IMR-90 (cell line): Measurements from ENCODE around the gene FOXL3. TPM values are rescaled to one million over a fixed set of nuclear protein-coding genes. Genes with fewer than 3 reads are reported as not detected.

Experiments
- ATAC-seq: fragments of 200-7000 bp; cut with Tn5 transposase; 2 replicates; pipeline ENCODE4 v1.9.1; 2020; ENCODE audit warnings: low read depth, mild to moderate bottlenecking, moderate library complexity
- BruUV-seq: library from RNA; stranded (reverse); fragments of 400-500 nt; replicated peaks from 2 replicates; lab custom pipeline; 2021; lab: Mats Ljungman, UMichigan
- CTCF ChIA-PET: fragments of 300-600 bp; formaldehyde crosslinking; extraction: SDS; loops from one replicate; lab custom pipeline; 2021; ENCODE audit warnings: antibody characterized with exemption; lab: Yijun Ruan, JAX
- POLR2A ChIA-PET: fragments of 300-600 bp; sonication (Branson Sonifier 250); formaldehyde crosslinking; loops from one replicate; lab custom pipeline; 2022; ENCODE audit warnings: antibody characterized with exemption; ENCODE audit not compliant: unreplicated experiment; lab: Charles Lee
- DNase-seq: peaks from one replicate; pipeline ENCODE4 v3.0.0; 2013
- H2AFZ ChIP-seq: replicated peaks from 2 replicates; pipeline ENCODE3; 2013; ENCODE audit warnings: low read length, mild to moderate bottlenecking; ENCODE audit not compliant: poor library complexity
- H2AK5ac ChIP-seq: 2 replicates; pipeline ENCODE4 v1.6.1; 2013; ENCODE audit warnings: low read depth, low read length, inconsistent platforms
- H2AK9ac ChIP-seq: replicated peaks from 2 replicates; pipeline ENCODE3; 2013; ENCODE audit warnings: mild to moderate bottlenecking, low read depth, low read length, moderate library complexity; ENCODE audit not compliant: poor library complexity
- H2BK120ac ChIP-seq: 2 replicates; pipeline ENCODE4 v1.6.1; 2013; ENCODE audit warnings: low read depth, low read length, inconsistent platforms
- H2BK15ac ChIP-seq: 3 replicates; pipeline ENCODE4 v1.6.1; 2013; ENCODE audit warnings: low read depth, low read length, inconsistent platforms
- H2BK20ac ChIP-seq: 2 replicates; pipeline ENCODE4 v1.6.1; 2013; ENCODE audit warnings: low read depth, mild to moderate bottlenecking, inconsistent platforms, low read length, moderate library complexity
- H2BK5ac ChIP-seq: 2 replicates; pipeline ENCODE4 v1.6.1; 2013; ENCODE audit warnings: mild to moderate bottlenecking, low read depth, low read length, inconsistent platforms; ENCODE audit not compliant: poor library complexity, severe bottlenecking
- H3K14ac ChIP-seq: replicated peaks from 2 replicates; pipeline ENCODE4 v1.6.1; 2013; ENCODE audit warnings: low read depth, low read length, inconsistent platforms
- H3K18ac ChIP-seq: 2 replicates; pipeline ENCODE4 v1.6.1; 2013; ENCODE audit warnings: low read depth, low read length, control low read depth
- H3K23ac ChIP-seq: 2 replicates; pipeline ENCODE4 v1.6.1; 2013; ENCODE audit warnings: low read depth, low read length, inconsistent platforms
- H3K27ac ChIP-seq: 2 replicates; pipeline ENCODE4 v1.5.1; 2013; ENCODE audit warnings: mild to moderate bottlenecking, control low read depth, low read length; ENCODE audit not compliant: insufficient read depth
- H3K27me3 ChIP-seq: 2 replicates; pipeline ENCODE4 v1.6.1; 2013; ENCODE audit warnings: low read length; ENCODE audit not compliant: control insufficient read depth, insufficient read depth
- H3K36me3 ChIP-seq: 2 replicates; pipeline ENCODE4 v1.6.1; 2013; ENCODE audit warnings: low read length, mixed read lengths; ENCODE audit not compliant: control insufficient read depth, insufficient read depth
- H3K4ac ChIP-seq: 2 replicates; pipeline ENCODE4 v1.6.1; 2013; ENCODE audit warnings: low read depth, low read length, inconsistent platforms
- H3K4me1 ChIP-seq: 2 replicates; pipeline ENCODE4 v1.6.1; 2013; ENCODE audit warnings: low read length, mixed read lengths; ENCODE audit not compliant: control insufficient read depth, insufficient read depth
- H3K4me2 ChIP-seq: 2 replicates; pipeline ENCODE4 v1.6.1; 2013; ENCODE audit warnings: low read depth, mild to moderate bottlenecking, control low read depth, low read length, moderate library complexity
- H3K4me3 ChIP-seq: 2 replicates; pipeline ENCODE4 v1.5.1; 2013; ENCODE audit warnings: low read depth, mild to moderate bottlenecking, control low read depth, low read length, moderate library complexity; ENCODE audit not compliant: insufficient read depth
- H3K56ac ChIP-seq: 2 replicates; pipeline ENCODE4 v1.6.1; 2013; ENCODE audit warnings: low read length, inconsistent platforms; ENCODE audit not compliant: insufficient read depth; ENCODE audit errors: extremely low read depth
- H3K79me1 ChIP-seq, 2 experiments: 2 replicates each; pipeline ENCODE4 v1.6.1; 2013; ENCODE audit warnings: low read length in 2 of 2, inconsistent platforms in 1 of 2, low read depth in 1 of 2
- H3K9ac ChIP-seq: 2 replicates; pipeline ENCODE4 v1.6.1; 2013; ENCODE audit warnings: low read depth, low read length, control low read depth
- H3K9me1 ChIP-seq: 2 replicates; pipeline ENCODE4 v1.6.1; 2013; ENCODE audit warnings: low read length, inconsistent platforms; ENCODE audit not compliant: insufficient read depth
- H3K9me3 ChIP-seq: 2 replicates; pipeline ENCODE4 v1.6.1; 2013; ENCODE audit warnings: low read length; ENCODE audit not compliant: control insufficient read depth, insufficient read depth
- H4K20me1 ChIP-seq: 2 replicates; pipeline ENCODE4 v1.6.1; 2013; ENCODE audit warnings: low read length, inconsistent platforms; ENCODE audit not compliant: insufficient read depth
- H4K5ac ChIP-seq: 2 replicates; pipeline ENCODE4 v1.6.1; 2013; ENCODE audit warnings: mild to moderate bottlenecking, low read depth, low read length, control low read depth
- H4K8ac ChIP-seq, 2 experiments: 2 replicates each; pipeline ENCODE4 v1.6.1; 2013; ENCODE audit warnings: low read depth in 2 of 2, low read length in 2 of 2, control low read depth in 1 of 2, inconsistent platforms in 1 of 2
- H4K91ac ChIP-seq: 2 replicates; pipeline ENCODE4 v1.6.1; 2013; ENCODE audit warnings: low read depth, low read length, inconsistent platforms; ENCODE audit not compliant: insufficient read depth
- BHLHE40 ChIP-seq: fragments of 150-350 bp; IDR thresholded peaks from 2 replicates; pipeline ENCODE4 v1.6.1; 2016; ENCODE audit warnings: mild to moderate bottlenecking, low read depth, low read length
- CEBPB ChIP-seq: IDR thresholded peaks from 2 replicates; pipeline ENCODE4 v1.6.1; 2012; ENCODE audit warnings: low read depth, low read length, improper control_type of control experiment
- CHD1 ChIP-seq: IDR thresholded peaks from 2 replicates; pipeline ENCODE4 v1.6.1; 2012; ENCODE audit warnings: low read depth, low read length, improper control_type of control experiment
- FOS ChIP-seq: fragments of 150-350 bp; IDR thresholded peaks from 2 replicates; pipeline ENCODE4 v1.6.1; 2016; ENCODE audit warnings: low read depth, low read length
- MAFK ChIP-seq: IDR thresholded peaks from 2 replicates; pipeline ENCODE4 v1.6.1; 2012; ENCODE audit warnings: low read depth, low read length, improper control_type of control experiment
- MAZ ChIP-seq: IDR thresholded peaks from 2 replicates; pipeline ENCODE4 v1.6.1; 2012; ENCODE audit warnings: low read depth, mild to moderate bottlenecking, low read length, improper control_type of control experiment, moderate library complexity, borderline replicate concordance
- MXI1 ChIP-seq: IDR thresholded peaks from 2 replicates; pipeline ENCODE4 v1.6.1; 2012; ENCODE audit warnings: low read depth, mild to moderate bottlenecking, low read length, moderate library complexity, borderline replicate concordance
- NFE2L2 ChIP-seq: fragments of 150-350 bp; IDR thresholded peaks from 2 replicates; pipeline ENCODE4 v1.6.1; 2016; ENCODE audit warnings: low read depth, mild to moderate bottlenecking, low read length
- POLR2A ChIP-seq: IDR thresholded peaks from 2 replicates; pipeline ENCODE4 v1.6.1; 2012; ENCODE audit warnings: mild to moderate bottlenecking, low read depth, low read length
- RAD21 ChIP-seq: IDR thresholded peaks from 2 replicates; pipeline ENCODE4 v1.6.1; 2012; ENCODE audit warnings: low read length, improper control_type of control experiment
- RCOR1 ChIP-seq: IDR thresholded peaks from 2 replicates; pipeline ENCODE4 v1.6.1; 2012; ENCODE audit warnings: mild to moderate bottlenecking, low read length, improper control_type of control experiment; ENCODE audit not compliant: insufficient replicate concordance
- RFX5 ChIP-seq: IDR thresholded peaks from 2 replicates; pipeline ENCODE4 v1.8.0; 2012; ENCODE audit warnings: low read depth, mild to moderate bottlenecking, low read length, moderate library complexity
- SMC3 ChIP-seq: fragments of 150-350 bp; IDR thresholded peaks from 2 replicates; pipeline ENCODE4 v1.6.1; 2016; ENCODE audit warnings: low read depth, mild to moderate bottlenecking, antibody characterized with exemption, low read length, moderate library complexity
- USF2 ChIP-seq: fragments of 150-350 bp; IDR thresholded peaks from 2 replicates; pipeline ENCODE4 v1.6.1; 2017; ENCODE audit warnings: mild to moderate bottlenecking, antibody characterized with exemption, low read length, low read depth
- WGBS, 2 experiments: methylation state at CpG; one replicate each; pipeline versions ENCODE4 v1.1.5 to v1.1.7; 2013; ENCODE audit warnings: missing lambda C conversion rate in 2 of 2; ENCODE audit not compliant: insufficient read length in 1 of 2; ENCODE audit errors: extremely low coverage in 2 of 2; 5-methylcytosine and 5-hydroxymethylcytosine counted together
- dilution Hi-C: fragments of 300-500 bp; cut with HindIII; formaldehyde crosslinking; loops from one replicate; pipeline ENCODE4 v1.14.3; 2018; ENCODE audit warnings: low sequenced_read_pairs; ENCODE audit not compliant: unreplicated experiment
- in situ Hi-C: fragments of 300-500 bp; cut with MboI; formaldehyde crosslinking; loops from 3 replicates; pipeline ENCODE4 v1.14.3; 2019; ENCODE audit warnings: low sequenced_read_pairs, inconsistent platforms, mixed read lengths
- intact Hi-C: fragments of 100-400 bp; cut with micrococcal nuclease; formaldehyde crosslinking; loops from 2 replicates; pipeline ENCODE4 v1.10.0; 2022
- polyA plus RNA-seq, 3 experiments: library from polyadenylated mRNA; depleted of rRNA; stranded (reverse); fragments of >200 nt; gene quantifications; 2 replicates each; pipeline ENCODE4 v1.2.3, GENCODE V29; 2012; ENCODE audit warnings: low replicate concordance in 1 of 3
- total RNA-seq: library from RNA; depleted of rRNA; stranded (reverse); fragments of >200 nt; gene quantifications from 2 replicates; pipeline ENCODE4 v1.2.3, GENCODE V29; 2012
- TF ChIP-seq, protein P1 (sequence below): conservative IDR thresholded peaks from 2 replicates; pipeline ENCODE4 v1.5.1; 2012; ENCODE audit warnings: mild to moderate bottlenecking, low read depth, low read length, improper control_type of control experiment
- TF ChIP-seq, protein P2 (sequence below): fragments of 150-350 bp; IDR thresholded peaks from 2 replicates; pipeline ENCODE4 v1.6.1; 2016; ENCODE audit warnings: low read depth, mild to moderate bottlenecking, low read length, moderate library complexity, borderline replicate concordance

FOXL3 gene
- total and polyA plus RNA-seq, 2 of the 4 experiments (the other 2 are of a cell fraction), result not detected

- no TSS peak for BruUV-seq
- Histone ChIP-seq H3K4ac (no peak overlapping the region), H2AK5ac (no peak overlapping the region), H3K9ac (no peak overlapping the region), H4K20me1 (no peaks in the 10 kb centered on the region), H4K91ac (no peak overlapping the region), H4K8ac (no peak overlapping the region), H3K4me2 (no peak overlapping the region), H3K9me3 (no peaks in the 10 kb centered on the region), H2BK120ac (no peak overlapping the region), H3K23ac (no peak overlapping the region), H3K4me3 (no peak overlapping the region), H3K9me1 (no peaks in the 10 kb centered on the region), H3K4me1 (peaks cover 2% of the 10 kb centered on the region), H3K27ac (no peak overlapping the region), H2BK5ac (no peak overlapping the region), H2BK20ac (no peak overlapping the region), H2AFZ (no peak overlapping the region), H3K79me1 (no peaks in the 10 kb centered on the region), H2BK15ac (no peak overlapping the region), H3K56ac (no peak overlapping the region), H4K5ac (no peak overlapping the region), H3K36me3 (no peaks in the 10 kb centered on the region), H3K27me3 (peaks cover 33% of the 10 kb centered on the region), H3K14ac (no peak overlapping the region), H2AK9ac (no peak overlapping the region), H3K18ac (no peak overlapping the region)
- in situ Hi-C loops, result no loop called here
- ATAC-seq, result no peak
- dilution Hi-C loops, result no loop called here
- ChIA-PET POLR2A (interaction anchor here (0.6 kb wide), 1 partner anchor 341 kb away, joined by 4 read pairs; no protein-coding TSS in a partner anchor), CTCF (no interaction called here)
- no peak for DNase-seq
- WGBS, 2 experiments, result 51% methylated on average over 11 of the region's 23 CpGs; no CpG with 5 or more reads in 1 of the 2 experiments
- no peak for TF ChIP-seq NFE2L2
- TF ChIP-seq RFX5, result no peak
- no peak for TF ChIP-seq FOS
- TF ChIP-seq CEBPB, result no peak
- TF ChIP-seq MAZ, result no peak
- no peak for TF ChIP-seq SMC3
- TF ChIP-seq, protein P1, sequence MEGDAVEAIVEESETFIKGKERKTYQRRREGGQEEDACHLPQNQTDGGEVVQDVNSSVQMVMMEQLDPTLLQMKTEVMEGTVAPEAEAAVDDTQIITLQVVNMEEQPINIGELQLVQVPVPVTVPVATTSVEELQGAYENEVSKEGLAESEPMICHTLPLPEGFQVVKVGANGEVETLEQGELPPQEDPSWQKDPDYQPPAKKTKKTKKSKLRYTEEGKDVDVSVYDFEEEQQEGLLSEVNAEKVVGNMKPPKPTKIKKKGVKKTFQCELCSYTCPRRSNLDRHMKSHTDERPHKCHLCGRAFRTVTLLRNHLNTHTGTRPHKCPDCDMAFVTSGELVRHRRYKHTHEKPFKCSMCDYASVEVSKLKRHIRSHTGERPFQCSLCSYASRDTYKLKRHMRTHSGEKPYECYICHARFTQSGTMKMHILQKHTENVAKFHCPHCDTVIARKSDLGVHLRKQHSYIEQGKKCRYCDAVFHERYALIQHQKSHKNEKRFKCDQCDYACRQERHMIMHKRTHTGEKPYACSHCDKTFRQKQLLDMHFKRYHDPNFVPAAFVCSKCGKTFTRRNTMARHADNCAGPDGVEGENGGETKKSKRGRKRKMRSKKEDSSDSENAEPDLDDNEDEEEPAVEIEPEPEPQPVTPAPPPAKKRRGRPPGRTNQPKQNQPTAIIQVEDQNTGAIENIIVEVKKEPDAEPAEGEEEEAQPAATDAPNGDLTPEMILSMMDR, result no peak
- TF ChIP-seq RAD21, result no peak
- no peak for TF ChIP-seq MXI1
- no peak for TF ChIP-seq USF2
- TF ChIP-seq RCOR1, result no peak
- TF ChIP-seq, protein P2, sequence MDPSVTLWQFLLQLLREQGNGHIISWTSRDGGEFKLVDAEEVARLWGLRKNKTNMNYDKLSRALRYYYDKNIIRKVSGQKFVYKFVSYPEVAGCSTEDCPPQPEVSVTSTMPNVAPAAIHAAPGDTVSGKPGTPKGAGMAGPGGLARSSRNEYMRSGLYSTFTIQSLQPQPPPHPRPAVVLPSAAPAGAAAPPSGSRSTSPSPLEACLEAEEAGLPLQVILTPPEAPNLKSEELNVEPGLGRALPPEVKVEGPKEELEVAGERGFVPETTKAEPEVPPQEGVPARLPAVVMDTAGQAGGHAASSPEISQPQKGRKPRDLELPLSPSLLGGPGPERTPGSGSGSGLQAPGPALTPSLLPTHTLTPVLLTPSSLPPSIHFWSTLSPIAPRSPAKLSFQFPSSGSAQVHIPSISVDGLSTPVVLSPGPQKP, result no peak
- TF ChIP-seq BHLHE40, result no peak
- TF ChIP-seq POLR2A, result no peak
- no peak for TF ChIP-seq CHD1
- TF ChIP-seq MAFK, result no peak
- intact Hi-C loops, result loop anchor here (1.0 to 5.0 kb wide), 2 partner anchors 185 to 395 kb away; partner anchors contain the start of genes DNAAF5 and PRKAR1B
Observed at GRCh38 chr7:332020-332517, 42.1 kb downstream of the FOXL3 start.
